NCI-H2029 (cell line): Measurements from ENCODE around the gene PNPT1.
"Not testable (repeated sequence)": the region's sequence is repeated elsewhere in the genome, so short reads cannot be mapped to it uniquely, and the experiment has no call there.

Experiments
- DNase-seq: peaks from one replicate; lab custom pipeline; 2025; lab: John Stamatoyannopoulos, UW

PNPT1 gene

GRCh38 chr2:55596795-55597194 is 96.8 kb downstream of the PNPT1 start:
- not testable (repeated sequence) for DNase-seq

- no peak for DNase-seq
Observed at GRCh38 chr2:55595536-55595935, 98.1 kb downstream of the PNPT1 start.

GRCh38 chr2:55592130-55592529 is 101.5 kb downstream of the PNPT1 start:
- DNase-seq: no peak

- no peak for DNase-seq
Observed at GRCh38 chr2:55590810-55591440, 102.7 kb downstream of the PNPT1 start.

- no peak for DNase-seq
Observed at GRCh38 chr2:55585451-55586080, 108.1 kb downstream of the PNPT1 start.
